Measurements from ENCODE around the gene CALHM4. TPM values are rescaled to one million over a fixed set of nuclear protein-coding genes. Genes with fewer than 3 reads are reported as not detected.

The CALHM4 gene
- total and polyA plus RNA-seq, 2 experiments from 2014 or later = not detected

DNA sequence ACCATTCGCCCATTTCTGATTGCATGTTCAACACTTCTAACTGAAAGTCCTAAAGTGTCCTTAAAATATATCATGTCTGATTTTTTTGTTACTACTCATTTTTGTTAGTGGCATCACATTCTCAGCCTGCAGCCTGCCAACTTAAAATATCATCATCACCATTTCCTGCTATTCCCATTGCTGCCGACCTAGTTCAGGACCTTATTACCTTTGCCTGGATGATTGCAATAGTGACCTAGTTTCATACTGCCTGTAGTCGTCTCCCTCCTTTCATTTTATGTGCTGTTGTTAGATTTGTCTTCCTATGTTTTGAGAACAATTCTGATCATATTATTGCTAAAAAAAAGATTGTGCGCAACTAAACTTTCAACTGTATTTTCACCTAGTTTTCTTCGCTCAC, 23.9 kb downstream of the CALHM4 start:
- peaks cover 28% of the 10 kb centered on the region for H3K36me3 ChIP-seq
- H3K4me1 ChIP-seq (ENCODE audit: low read depth) = peaks cover 11% of the 10 kb centered on the region
- H3K4me3 ChIP-seq = no peak overlapping the region
- TF ChIP-seq, protein P1, sequence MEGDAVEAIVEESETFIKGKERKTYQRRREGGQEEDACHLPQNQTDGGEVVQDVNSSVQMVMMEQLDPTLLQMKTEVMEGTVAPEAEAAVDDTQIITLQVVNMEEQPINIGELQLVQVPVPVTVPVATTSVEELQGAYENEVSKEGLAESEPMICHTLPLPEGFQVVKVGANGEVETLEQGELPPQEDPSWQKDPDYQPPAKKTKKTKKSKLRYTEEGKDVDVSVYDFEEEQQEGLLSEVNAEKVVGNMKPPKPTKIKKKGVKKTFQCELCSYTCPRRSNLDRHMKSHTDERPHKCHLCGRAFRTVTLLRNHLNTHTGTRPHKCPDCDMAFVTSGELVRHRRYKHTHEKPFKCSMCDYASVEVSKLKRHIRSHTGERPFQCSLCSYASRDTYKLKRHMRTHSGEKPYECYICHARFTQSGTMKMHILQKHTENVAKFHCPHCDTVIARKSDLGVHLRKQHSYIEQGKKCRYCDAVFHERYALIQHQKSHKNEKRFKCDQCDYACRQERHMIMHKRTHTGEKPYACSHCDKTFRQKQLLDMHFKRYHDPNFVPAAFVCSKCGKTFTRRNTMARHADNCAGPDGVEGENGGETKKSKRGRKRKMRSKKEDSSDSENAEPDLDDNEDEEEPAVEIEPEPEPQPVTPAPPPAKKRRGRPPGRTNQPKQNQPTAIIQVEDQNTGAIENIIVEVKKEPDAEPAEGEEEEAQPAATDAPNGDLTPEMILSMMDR (IDR thresholded peaks at IDR 0.05; ENCODE audit: low read depth, low read length) = no peak
- H3K27me3 ChIP-seq = no peaks in the 10 kb centered on the region
- H3K27ac ChIP-seq = no peak overlapping the region
- no peak for DNase-seq (ENCODE audit: low read depth in 1 of 2, low spot score in 1 of 2)
- H3K9me3 ChIP-seq (ENCODE audit: low read depth) = no peaks in the 10 kb centered on the region

DNA sequence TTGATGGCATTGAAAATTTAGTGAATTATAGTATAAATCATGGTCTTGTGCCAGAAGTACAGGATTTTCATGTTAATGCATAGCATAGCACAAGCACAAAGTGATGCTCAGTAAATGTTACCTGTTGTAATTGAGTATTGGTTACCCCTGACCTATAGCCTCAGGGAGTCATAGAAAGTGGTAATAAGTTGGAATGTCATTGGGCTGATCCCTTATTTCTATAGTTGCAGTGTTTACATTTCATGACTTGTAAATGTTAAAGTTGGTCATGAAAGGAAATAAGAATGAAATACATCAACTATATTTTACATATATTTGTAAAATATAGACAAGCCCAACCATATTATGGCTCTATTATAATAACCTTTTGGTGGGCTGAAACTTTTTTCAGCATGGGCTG, 24.8 kb downstream of the CALHM4 start:
- H3K27ac ChIP-seq = no peak overlapping the region
- no peaks in the 10 kb centered on the region for H3K27me3 ChIP-seq
- TF ChIP-seq, protein P1 (IDR thresholded peaks at IDR 0.05; ENCODE audit: low read depth, low read length) = no peak

DNA sequence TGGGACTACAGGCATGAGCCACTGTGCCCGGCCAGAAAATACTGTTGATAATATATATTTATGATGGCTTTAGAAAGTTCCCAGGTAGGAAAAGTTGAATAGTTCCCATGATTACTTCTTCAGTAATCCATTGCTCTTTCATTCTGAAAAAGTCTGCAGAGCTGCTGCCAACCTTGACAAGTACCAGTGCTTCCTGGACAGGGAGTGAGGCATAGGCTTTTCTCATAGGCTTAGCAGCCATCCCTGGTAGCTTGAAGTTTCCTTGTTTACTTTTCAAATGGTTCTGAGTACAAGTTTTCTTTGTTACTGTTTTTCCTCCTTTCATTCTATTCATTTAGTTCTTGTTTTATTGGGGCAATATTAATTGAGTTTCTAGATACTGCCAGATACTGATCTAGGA, 25.6 kb downstream of the CALHM4 start:
- TF ChIP-seq, protein P1 (IDR thresholded peaks at IDR 0.05; ENCODE audit: low read depth, low read length) = no peak
- Histone ChIP-seq H3K36me3 (peaks cover 37% of the 10 kb centered on the region), H3K27me3 (no peaks in the 10 kb centered on the region), H3K27ac (peak overlapping the region; percentile 32), H3K4me1 (ENCODE audit: low read depth) (peaks cover 4% of the 10 kb centered on the region), H3K9me3 (ENCODE audit: low read depth) (no peaks in the 10 kb centered on the region), H3K4me3 (no peak overlapping the region)
- peak; percentile 27 to 31 for DNase-seq (ENCODE audit: low read depth in 1 of 2, low spot score in 1 of 2)

More for the DNA sequence above, 24.8 kb downstream of the CALHM4 start:
- DNase-seq (ENCODE audit: low read depth in 1 of 2, low spot score in 1 of 2) = no peak
- no peak overlapping the region for H3K4me3 ChIP-seq
- peaks cover 31% of the 10 kb centered on the region for H3K36me3 ChIP-seq
- peaks cover 9% of the 10 kb centered on the region for H3K4me1 ChIP-seq (ENCODE audit: low read depth)
- H3K9me3 ChIP-seq (ENCODE audit: low read depth) = no peaks in the 10 kb centered on the region

DNA sequence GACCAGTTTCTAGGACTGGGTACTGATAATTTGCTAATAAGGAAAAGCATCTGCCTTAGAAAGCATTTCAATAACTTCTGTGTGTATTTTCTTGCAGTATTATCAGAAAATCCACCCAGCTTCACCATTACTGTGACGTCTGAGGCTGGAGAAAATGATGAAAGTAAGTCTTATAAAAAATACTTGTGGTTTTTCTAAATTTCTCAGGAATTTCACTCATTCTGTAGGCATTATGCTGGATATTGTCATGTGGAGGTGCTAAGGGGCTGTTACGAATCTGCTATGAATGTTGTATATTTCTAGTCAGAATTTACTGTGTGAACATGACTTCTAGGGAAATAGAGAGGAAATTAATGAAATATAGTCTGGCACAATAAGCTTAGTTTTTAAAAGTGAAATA, 26.6 kb downstream of the CALHM4 start:
- Histone ChIP-seq H3K27ac (no peak overlapping the region), H3K9me3 (ENCODE audit: low read depth) (no peaks in the 10 kb centered on the region), H3K27me3 (no peaks in the 10 kb centered on the region), H3K4me3 (no peak overlapping the region), H3K4me1 (ENCODE audit: low read depth) (peaks cover 4% of the 10 kb centered on the region), H3K36me3 (peaks cover 43% of the 10 kb centered on the region)
- peak in 1 of 2 donors; percentile 78 for DNase-seq (ENCODE audit: low read depth in 1 of 2, low spot score in 1 of 2)
- TF ChIP-seq, protein P1 (IDR thresholded peaks at IDR 0.05; ENCODE audit: low read depth, low read length) = no peak

DNA sequence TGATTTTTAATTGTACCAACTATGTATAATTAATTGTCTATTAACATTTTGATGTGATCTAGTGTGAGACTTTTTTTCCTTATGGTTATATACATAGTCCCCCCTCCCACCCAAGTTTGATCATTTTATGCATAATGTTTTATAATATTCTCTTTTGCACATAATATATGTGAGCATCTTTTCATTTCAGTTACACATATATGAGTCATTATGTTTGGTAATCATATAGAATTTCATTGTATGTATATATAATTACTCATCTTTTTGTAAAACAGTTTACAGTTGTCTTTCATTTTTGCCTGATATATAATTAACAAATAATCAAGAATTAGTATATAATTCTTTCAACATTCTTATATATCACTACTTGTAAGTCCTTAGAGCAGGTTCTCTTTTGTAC, 32.7 kb downstream of the CALHM4 start:
- Histone ChIP-seq H3K36me3 (peaks cover 61% of the 10 kb centered on the region), H3K4me1 (ENCODE audit: low read depth) (no peaks in the 10 kb centered on the region), H3K27me3 (no peaks in the 10 kb centered on the region), H3K27ac (no peak overlapping the region), H3K9me3 (ENCODE audit: low read depth) (no peaks in the 10 kb centered on the region), H3K4me3 (no peak overlapping the region)
- DNase-seq (ENCODE audit: low read depth in 1 of 2, low spot score in 1 of 2) = no peak
- TF ChIP-seq, protein P1 (IDR thresholded peaks at IDR 0.05; ENCODE audit: low read depth, low read length) = no peak

DNA sequence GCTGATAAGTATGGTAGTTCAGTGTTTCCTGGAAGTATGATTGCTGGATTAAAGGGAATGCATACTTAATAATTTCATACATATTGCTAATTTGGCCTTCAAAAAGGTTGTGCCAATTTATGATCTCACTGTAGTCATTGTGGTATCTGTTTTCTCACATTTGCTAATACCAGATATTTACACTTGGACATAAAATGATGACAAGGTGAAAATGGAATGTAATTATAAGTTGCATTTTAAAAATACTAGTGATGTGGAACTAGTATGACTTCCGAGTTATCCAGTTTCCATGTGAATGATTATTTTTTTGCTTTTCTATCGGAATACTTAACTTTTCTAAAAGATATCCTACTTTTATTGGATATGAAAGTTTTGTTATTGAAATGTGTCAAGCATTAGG, 33.2 kb downstream of the CALHM4 start:
- Histone ChIP-seq H3K4me3 (no peak overlapping the region), H3K27me3 (no peaks in the 10 kb centered on the region), H3K9me3 (ENCODE audit: low read depth) (no peaks in the 10 kb centered on the region), H3K36me3 (peaks cover 61% of the 10 kb centered on the region), H3K27ac (no peak overlapping the region), H3K4me1 (ENCODE audit: low read depth) (no peaks in the 10 kb centered on the region)
- TF ChIP-seq, protein P1 (IDR thresholded peaks at IDR 0.05; ENCODE audit: low read depth, low read length) = no peak
- DNase-seq (ENCODE audit: low read depth in 1 of 2, low spot score in 1 of 2) = no peak
